Breast epithelium (tissue), 4 donors: ENCODE data around the gene GPR157. TPM values are rescaled to one million over a fixed set of nuclear protein-coding genes. Genes with fewer than 3 reads are reported as not detected.

Source experiments
- DNase-seq, 2 donors: peaks; one replicate each; pipeline ENCODE4 v3.0.0-alpha.2; 2019; ENCODE audit warnings: low spot score in 2 of 2
- H3K27ac ChIP-seq, 2 donors: fragments of 200-600 bp; sonication (generic) in 1 of 2; one replicate each; pipeline ENCODE4 v1.5.1; 2016 to 2019; ENCODE audit warnings: mild to moderate bottlenecking in 1 of 2
- H3K27me3 ChIP-seq, 2 donors: fragments of 200-600 bp; sonication (generic) in 1 of 2; one replicate each; pipeline versions ENCODE4 v1.5.1 to v1.6.0; 2017 to 2019; ENCODE audit warnings: control low read depth in 1 of 2, mild to moderate bottlenecking in 1 of 2
- H3K36me3 ChIP-seq: fragments of 200-600 bp; one replicate; pipeline ENCODE4 v1.5.1; 2019
- H3K4me1 ChIP-seq, 2 donors: fragments of 200-600 bp; sonication (generic); one replicate each; pipeline ENCODE4 v1.5.1; 2016 to 2019; ENCODE audit warnings: control low read depth in 1 of 2
- H3K4me3 ChIP-seq, 3 donors: fragments of 200-600 bp; sonication (generic); 1 replicate in 2 of 3; 2 replicates in 1 of 3; pipeline ENCODE4 v1.5.1; 2016 to 2019; ENCODE audit warnings: mild to moderate bottlenecking in 3 of 3, moderate library complexity in 2 of 3
- H3K9me3 ChIP-seq, 2 donors: fragments of 200-600 bp; sonication (generic) in 1 of 2; one replicate each; pipeline ENCODE4 v1.5.1; 2016 to 2019; ENCODE audit warnings: control low read depth in 1 of 2
- CTCF ChIP-seq, 3 donors: fragments of 450-650 bp; IDR thresholded peaks; one replicate each; pipeline ENCODE4 v1.5.1; 2016 to 2017; ENCODE audit warnings: antibody characterized with exemption in 3 of 3, mild to moderate bottlenecking in 3 of 3, moderate library complexity in 3 of 3
- POLR2A ChIP-seq: fragments of 450-650 bp; IDR thresholded peaks from one replicate; pipeline ENCODE4 v1.6.1; 2016; ENCODE audit warnings: antibody characterized with exemption, mild to moderate bottlenecking, moderate library complexity
- POLR2AphosphoS5 ChIP-seq, 3 donors: sonication (generic); formaldehyde crosslinking; IDR thresholded peaks; one replicate each; pipeline ENCODE4 v1.6.1; 2017; ENCODE audit warnings: antibody characterized with exemption in 3 of 3
- intact Hi-C: fragments of 100-400 bp; cut with DNase I; formaldehyde crosslinking; loops from one replicate; pipeline ENCODE4 v1.15.1; 2023; ENCODE audit warnings: low total_unique reads
- total RNA-seq, 3 donors: library from RNA; depleted of rRNA; stranded (reverse); fragments of >200 nt; gene quantifications; one replicate each; pipeline ENCODE4 v1.1.0, GENCODE V29; 2016

The GPR157 gene
- total RNA-seq, 3 donors from 2014 or later = 4.3 to 11.7 (median 9.2) TPM

DNA sequence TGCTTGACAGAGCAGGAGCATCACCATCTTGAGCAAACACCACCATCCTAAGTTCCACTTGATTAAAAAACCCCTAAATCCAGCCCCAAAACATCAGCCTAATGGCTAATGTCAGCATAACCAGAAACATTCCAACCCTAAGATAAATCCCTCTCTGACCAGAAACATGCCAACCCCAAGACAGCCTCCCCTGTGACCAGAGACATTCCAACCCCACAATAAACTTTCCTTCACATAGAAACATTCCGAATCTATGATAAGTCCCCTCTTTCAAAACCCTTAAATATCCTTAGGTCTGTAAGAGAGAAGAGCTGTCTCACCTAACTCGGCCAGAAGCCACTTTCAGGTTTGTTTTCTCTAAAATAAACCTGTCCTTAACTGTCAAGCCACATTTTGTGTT, 42.1 kb downstream of the GPR157 start:
- Histone ChIP-seq H3K4me1 (no peaks in the 10 kb centered on the region), H3K36me3 (no peaks in the 10 kb centered on the region), H3K9me3 (no peaks in the 10 kb centered on the region), H3K27me3 (no peaks in the 10 kb centered on the region), H3K27ac (no peak overlapping the region), H3K4me3 (no peak overlapping the region)
- TF ChIP-seq POLR2A (no peak), CTCF (IDR thresholded peaks at IDR 0.05) (no peak), POLR2AphosphoS5 (IDR thresholded peaks at IDR 0.05) (no peak)
- DNase-seq = no peak
- intact Hi-C loops = no loop called here

- no peak overlapping the region for H3K27ac ChIP-seq
- intact Hi-C loops = no loop called here
- no peak for TF ChIP-seq POLR2A
- no peak for TF ChIP-seq POLR2AphosphoS5 (IDR thresholded peaks at IDR 0.05)
- TF ChIP-seq CTCF (IDR thresholded peaks at IDR 0.05) = no peak
Observed at GRCh38 chr1:9086045-9086444, 42.9 kb downstream of the GPR157 start.

GRCh38 chr1:9085306-9085940, 43.5 kb downstream of the GPR157 start:
- TF ChIP-seq POLR2AphosphoS5 (IDR thresholded peaks at IDR 0.05) (no peak), CTCF (IDR thresholded peaks at IDR 0.05) (no peak), POLR2A (no peak)
- Histone ChIP-seq H3K36me3 (no peaks in the 10 kb centered on the region), H3K4me3 (no peak overlapping the region), H3K4me1 (no peaks in the 10 kb centered on the region), H3K27me3 (no peaks in the 10 kb centered on the region), H3K9me3 (no peaks in the 10 kb centered on the region), H3K27ac (no peak overlapping the region)
- DNase-seq = no peak
- intact Hi-C loops = no loop called here

More at GRCh38 chr1:9086045-9086444, 42.9 kb downstream of the GPR157 start:
- no peaks in the 10 kb centered on the region for H3K36me3 ChIP-seq
- H3K4me3 ChIP-seq = no peak overlapping the region
- H3K27me3 ChIP-seq = no peaks in the 10 kb centered on the region
- no peak for DNase-seq
- no peaks in the 10 kb centered on the region for H3K4me1 ChIP-seq
- H3K9me3 ChIP-seq = no peaks in the 10 kb centered on the region

GRCh38 chr1:9084906-9085305, 44.0 kb downstream of the GPR157 start:
- no peak for DNase-seq
- H3K27ac ChIP-seq = peak overlapping the region in 1 of 2 donors; percentile 43

More at GRCh38 chr1:9084906-9085305, 44.0 kb downstream of the GPR157 start:
- Histone ChIP-seq H3K9me3 (no peaks in the 10 kb centered on the region), H3K4me1 (no peaks in the 10 kb centered on the region), H3K36me3 (no peaks in the 10 kb centered on the region), H3K4me3 (no peak overlapping the region), H3K27me3 (no peaks in the 10 kb centered on the region)
- TF ChIP-seq POLR2AphosphoS5 (IDR thresholded peaks at IDR 0.05) (no peak), CTCF (IDR thresholded peaks at IDR 0.05) (no peak), POLR2A (no peak)
- intact Hi-C loops = no loop called here
